GM12872 (cell line): Measurements from ENCODE around the gene NT5DC2.

Experiments used
- TF ChIP-seq, protein P1 (sequence below): IDR thresholded peaks from 3 replicates; pipeline ENCODE4 v1.5.1; 2011; ENCODE audit warnings: low read depth, mild to moderate bottlenecking, low read length, moderate library complexity; ENCODE audit not compliant: insufficient read depth

Gene NT5DC2

DNA sequence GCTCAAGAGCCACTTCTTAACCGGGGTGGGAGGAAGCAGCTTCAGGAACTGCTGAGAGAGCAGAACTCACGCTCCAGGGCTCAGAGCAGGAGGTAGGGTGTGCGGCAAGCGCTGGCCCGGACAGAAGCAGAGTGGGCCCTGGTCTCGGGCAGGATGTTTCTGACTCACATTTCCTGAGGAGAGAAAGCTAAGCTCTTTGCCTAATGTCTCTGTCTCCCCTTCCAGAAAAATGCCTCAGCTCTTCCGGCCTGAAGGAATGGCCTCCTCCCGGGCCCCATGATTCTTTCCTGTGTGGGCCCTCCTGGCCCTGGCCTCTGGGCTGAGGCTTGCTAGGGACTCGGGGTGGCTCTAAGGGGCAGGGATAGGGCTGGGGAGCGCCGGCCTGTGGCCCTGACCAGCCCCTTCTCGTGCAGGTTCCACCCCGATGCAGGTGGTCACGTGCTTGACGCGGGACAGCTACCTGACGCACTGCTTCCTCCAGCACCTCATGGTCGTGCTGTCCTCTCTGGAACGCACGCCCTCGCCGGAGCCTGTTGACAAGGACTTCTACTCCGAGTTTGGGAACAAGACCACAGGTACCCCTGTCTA is 42.6 kb downstream of the NT5DC2 start:
- TF ChIP-seq, protein P1, sequence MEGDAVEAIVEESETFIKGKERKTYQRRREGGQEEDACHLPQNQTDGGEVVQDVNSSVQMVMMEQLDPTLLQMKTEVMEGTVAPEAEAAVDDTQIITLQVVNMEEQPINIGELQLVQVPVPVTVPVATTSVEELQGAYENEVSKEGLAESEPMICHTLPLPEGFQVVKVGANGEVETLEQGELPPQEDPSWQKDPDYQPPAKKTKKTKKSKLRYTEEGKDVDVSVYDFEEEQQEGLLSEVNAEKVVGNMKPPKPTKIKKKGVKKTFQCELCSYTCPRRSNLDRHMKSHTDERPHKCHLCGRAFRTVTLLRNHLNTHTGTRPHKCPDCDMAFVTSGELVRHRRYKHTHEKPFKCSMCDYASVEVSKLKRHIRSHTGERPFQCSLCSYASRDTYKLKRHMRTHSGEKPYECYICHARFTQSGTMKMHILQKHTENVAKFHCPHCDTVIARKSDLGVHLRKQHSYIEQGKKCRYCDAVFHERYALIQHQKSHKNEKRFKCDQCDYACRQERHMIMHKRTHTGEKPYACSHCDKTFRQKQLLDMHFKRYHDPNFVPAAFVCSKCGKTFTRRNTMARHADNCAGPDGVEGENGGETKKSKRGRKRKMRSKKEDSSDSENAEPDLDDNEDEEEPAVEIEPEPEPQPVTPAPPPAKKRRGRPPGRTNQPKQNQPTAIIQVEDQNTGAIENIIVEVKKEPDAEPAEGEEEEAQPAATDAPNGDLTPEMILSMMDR, result no peak

GRCh38 chr3:52490035-52490938 is 43.4 kb downstream of the NT5DC2 start:
- TF ChIP-seq, protein P1, result no peak

GRCh38 chr3:52489453-52489852 is 44.2 kb downstream of the NT5DC2 start:
- TF ChIP-seq, protein P1, result no peak

DNA sequence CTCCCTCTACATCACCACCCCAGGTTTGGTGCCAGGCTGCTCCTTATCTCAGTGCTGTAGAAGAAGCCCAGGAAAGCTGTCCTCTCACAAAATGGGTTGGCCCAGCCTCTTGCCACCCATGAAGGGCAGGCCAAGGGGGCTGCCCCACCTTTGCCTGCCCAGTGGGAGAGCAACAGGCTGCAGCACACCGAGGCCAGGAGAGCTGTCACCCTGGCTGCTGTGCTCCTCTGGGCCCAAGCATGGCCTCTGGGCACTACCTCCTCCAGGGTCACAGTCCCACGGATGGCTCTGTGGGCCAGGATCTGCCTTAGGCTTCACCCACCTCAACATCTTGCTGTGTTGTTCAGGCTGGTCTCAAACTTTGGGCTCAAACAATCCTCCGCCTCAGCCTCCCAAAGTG is 44.9 kb downstream of the NT5DC2 start:
- TF ChIP-seq, protein P1, result no peak

GRCh38 chr3:52487788-52488691 is 45.6 kb downstream of the NT5DC2 start:
- TF ChIP-seq, protein P1, result no peak

GRCh38 chr3:52487050-52487787 is 46.4 kb downstream of the NT5DC2 start:
- TF ChIP-seq, protein P1, result no peak
